Erythroblast (primary cell): ENCODE measurements around the gene SPRTN.

ENCODE experiments used
- GATA1 ChIP-seq: IDR thresholded peaks from 2 replicates; pipeline ENCODE4 v1.6.1; 2011; ENCODE audit warnings: low read depth, mild to moderate bottlenecking, control low read depth, low read length, moderate library complexity
- POLR2A ChIP-seq: IDR thresholded peaks from 2 replicates; pipeline ENCODE4 v1.6.1; 2011; ENCODE audit warnings: mild to moderate bottlenecking, low read length

GRCh38 chr1:231324660-231325059, 13.4 kb upstream of the SPRTN start:
- TF ChIP-seq POLR2A (no peak), GATA1 (no peak)
